Measurements from ENCODE around the gene P2RX1. TPM values are rescaled to one million over a fixed set of nuclear protein-coding genes. Genes with fewer than 3 reads are reported as not detected.
A peak's percentile ranks its signal among the peaks of the same experiment; 100 is the strongest.

The P2RX1 gene
- total and polyA plus RNA-seq, 4 donors: 0.44 to 5.2 (median 0.64) TPM

DNA sequence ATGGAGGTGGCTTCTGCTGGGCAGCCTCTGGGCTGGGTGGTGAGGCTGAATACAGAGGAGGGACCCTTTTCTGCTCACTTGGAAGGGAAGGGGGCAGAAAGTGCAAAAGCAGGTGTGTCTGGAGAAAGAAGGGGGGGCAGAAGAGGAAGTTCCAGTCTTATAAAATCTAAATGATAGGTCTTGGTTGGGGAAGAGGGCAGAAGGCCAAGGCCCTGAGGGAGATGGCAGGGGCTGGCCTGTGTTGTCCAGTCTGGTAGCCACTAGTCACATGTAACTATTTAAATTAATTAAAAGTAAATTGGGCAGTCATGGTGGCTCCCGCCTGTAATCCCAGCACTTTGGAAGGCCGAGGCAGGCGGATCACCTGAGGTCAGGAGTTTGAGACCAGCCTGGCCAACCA, 20.9 kb downstream of the P2RX1 start:
- WGBS: 98% methylated on average over 3 of the region's 3 CpGs
- Histone ChIP-seq H3K9me3 (ENCODE audit: control insufficient read depth in 4 of 4, low read length in 3 of 4) (no peaks in the 10 kb centered on the region), H3K4me1 (ENCODE audit: control insufficient read depth in 4 of 4, insufficient read depth in 4 of 4, low read length in 3 of 4) (peaks cover 2 to 19% (median 8%) of the 10 kb centered on the region in 4 donors), H3K27ac (ENCODE audit: low read depth in 1 of 2, low read length in 2 of 2) (no peak overlapping the region), H3K4me3 (ENCODE audit: low read depth in 1 of 3, low read length in 3 of 3) (no peak overlapping the region), H3K27me3 (ENCODE audit: control insufficient read depth in 4 of 4, insufficient read depth in 4 of 4, low read length in 3 of 4) (no peaks in the 10 kb centered on the region), H3K36me3 (ENCODE audit: control insufficient read depth in 4 of 4, insufficient read depth in 3 of 4, low read depth in 1 of 4, low read length in 3 of 4) (no peaks in the 10 kb centered on the region), H3K9ac (ENCODE audit: low read depth in 1 of 2, low read length in 2 of 2) (no peak overlapping the region)
- TF ChIP-seq, protein P1, sequence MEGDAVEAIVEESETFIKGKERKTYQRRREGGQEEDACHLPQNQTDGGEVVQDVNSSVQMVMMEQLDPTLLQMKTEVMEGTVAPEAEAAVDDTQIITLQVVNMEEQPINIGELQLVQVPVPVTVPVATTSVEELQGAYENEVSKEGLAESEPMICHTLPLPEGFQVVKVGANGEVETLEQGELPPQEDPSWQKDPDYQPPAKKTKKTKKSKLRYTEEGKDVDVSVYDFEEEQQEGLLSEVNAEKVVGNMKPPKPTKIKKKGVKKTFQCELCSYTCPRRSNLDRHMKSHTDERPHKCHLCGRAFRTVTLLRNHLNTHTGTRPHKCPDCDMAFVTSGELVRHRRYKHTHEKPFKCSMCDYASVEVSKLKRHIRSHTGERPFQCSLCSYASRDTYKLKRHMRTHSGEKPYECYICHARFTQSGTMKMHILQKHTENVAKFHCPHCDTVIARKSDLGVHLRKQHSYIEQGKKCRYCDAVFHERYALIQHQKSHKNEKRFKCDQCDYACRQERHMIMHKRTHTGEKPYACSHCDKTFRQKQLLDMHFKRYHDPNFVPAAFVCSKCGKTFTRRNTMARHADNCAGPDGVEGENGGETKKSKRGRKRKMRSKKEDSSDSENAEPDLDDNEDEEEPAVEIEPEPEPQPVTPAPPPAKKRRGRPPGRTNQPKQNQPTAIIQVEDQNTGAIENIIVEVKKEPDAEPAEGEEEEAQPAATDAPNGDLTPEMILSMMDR (IDR thresholded peaks at IDR 0.05; ENCODE audit: low read depth, low read length, missing input control): no peak
- TF ChIP-seq HNF4G (IDR thresholded peaks at IDR 0.05): no peak
- TF ChIP-seq YY1 (IDR thresholded peaks at IDR 0.05): no peak
- no peak for TF ChIP-seq JUND (IDR thresholded peaks at IDR 0.05)
- TF ChIP-seq HNF4A (conservative IDR thresholded peaks at IDR 0.05): no peak
- no peak for TF ChIP-seq ATF3 (IDR thresholded peaks at IDR 0.05)
- no peak for TF ChIP-seq NR2F2 (IDR thresholded peaks at IDR 0.05)
- no peak for DNase-seq (ENCODE audit: low spot score)

GRCh38 chr17:3894911-3895343, 21.3 kb downstream of the P2RX1 start:
- Histone ChIP-seq H3K4me1 (ENCODE audit: control insufficient read depth in 4 of 4, insufficient read depth in 4 of 4, low read length in 3 of 4) (peaks cover 2 to 19% (median 8%) of the 10 kb centered on the region in 4 donors), H3K27ac (ENCODE audit: low read depth in 1 of 2, low read length in 2 of 2) (no peak overlapping the region), H3K9me3 (ENCODE audit: control insufficient read depth in 4 of 4, low read length in 3 of 4) (no peaks in the 10 kb centered on the region), H3K27me3 (ENCODE audit: control insufficient read depth in 4 of 4, insufficient read depth in 4 of 4, low read length in 3 of 4) (no peaks in the 10 kb centered on the region), H3K9ac (ENCODE audit: low read depth in 1 of 2, low read length in 2 of 2) (no peak overlapping the region), H3K36me3 (ENCODE audit: control insufficient read depth in 4 of 4, insufficient read depth in 3 of 4, low read depth in 1 of 4, low read length in 3 of 4) (no peaks in the 10 kb centered on the region), H3K4me3 (ENCODE audit: low read depth in 1 of 3, low read length in 3 of 3) (no peak overlapping the region)
- TF ChIP-seq, protein P2, sequence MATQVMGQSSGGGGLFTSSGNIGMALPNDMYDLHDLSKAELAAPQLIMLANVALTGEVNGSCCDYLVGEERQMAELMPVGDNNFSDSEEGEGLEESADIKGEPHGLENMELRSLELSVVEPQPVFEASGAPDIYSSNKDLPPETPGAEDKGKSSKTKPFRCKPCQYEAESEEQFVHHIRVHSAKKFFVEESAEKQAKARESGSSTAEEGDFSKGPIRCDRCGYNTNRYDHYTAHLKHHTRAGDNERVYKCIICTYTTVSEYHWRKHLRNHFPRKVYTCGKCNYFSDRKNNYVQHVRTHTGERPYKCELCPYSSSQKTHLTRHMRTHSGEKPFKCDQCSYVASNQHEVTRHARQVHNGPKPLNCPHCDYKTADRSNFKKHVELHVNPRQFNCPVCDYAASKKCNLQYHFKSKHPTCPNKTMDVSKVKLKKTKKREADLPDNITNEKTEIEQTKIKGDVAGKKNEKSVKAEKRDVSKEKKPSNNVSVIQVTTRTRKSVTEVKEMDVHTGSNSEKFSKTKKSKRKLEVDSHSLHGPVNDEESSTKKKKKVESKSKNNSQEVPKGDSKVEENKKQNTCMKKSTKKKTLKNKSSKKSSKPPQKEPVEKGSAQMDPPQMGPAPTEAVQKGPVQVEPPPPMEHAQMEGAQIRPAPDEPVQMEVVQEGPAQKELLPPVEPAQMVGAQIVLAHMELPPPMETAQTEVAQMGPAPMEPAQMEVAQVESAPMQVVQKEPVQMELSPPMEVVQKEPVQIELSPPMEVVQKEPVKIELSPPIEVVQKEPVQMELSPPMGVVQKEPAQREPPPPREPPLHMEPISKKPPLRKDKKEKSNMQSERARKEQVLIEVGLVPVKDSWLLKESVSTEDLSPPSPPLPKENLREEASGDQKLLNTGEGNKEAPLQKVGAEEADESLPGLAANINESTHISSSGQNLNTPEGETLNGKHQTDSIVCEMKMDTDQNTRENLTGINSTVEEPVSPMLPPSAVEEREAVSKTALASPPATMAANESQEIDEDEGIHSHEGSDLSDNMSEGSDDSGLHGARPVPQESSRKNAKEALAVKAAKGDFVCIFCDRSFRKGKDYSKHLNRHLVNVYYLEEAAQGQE (IDR thresholded peaks at IDR 0.05): no peak
- TF ChIP-seq YY1 (IDR thresholded peaks at IDR 0.05) (no peak), SP1 (IDR thresholded peaks at IDR 0.05) (peak; percentile 35), EGR1 (IDR thresholded peaks at IDR 0.05; ENCODE audit: low read depth in 2 of 2) (no peak), NR2F2 (IDR thresholded peaks at IDR 0.05) (peak; percentile 84), GABPA (IDR thresholded peaks at IDR 0.05 in 1 of 2, conservative IDR thresholded peaks at IDR 0.05 in 1 of 2) (no peak), RAD21 (IDR thresholded peaks at IDR 0.05) (no peak), HNF4G (IDR thresholded peaks at IDR 0.05) (no peak), HNF4A (conservative IDR thresholded peaks at IDR 0.05) (no peak), TAF1 (conservative IDR thresholded peaks at IDR 0.05) (no peak), ATF3 (IDR thresholded peaks at IDR 0.05) (no peak), RXRA (IDR thresholded peaks at IDR 0.05) (no peak), FOXA2 (IDR thresholded peaks at IDR 0.05) (no peak)
- TF ChIP-seq, protein P1 (IDR thresholded peaks at IDR 0.05; ENCODE audit: low read depth, low read length, missing input control): no peak
- TF ChIP-seq, protein P3, sequence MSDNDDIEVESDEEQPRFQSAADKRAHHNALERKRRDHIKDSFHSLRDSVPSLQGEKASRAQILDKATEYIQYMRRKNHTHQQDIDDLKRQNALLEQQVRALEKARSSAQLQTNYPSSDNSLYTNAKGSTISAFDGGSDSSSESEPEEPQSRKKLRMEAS (IDR thresholded peaks at IDR 0.05): no peak
- no peak for DNase-seq (ENCODE audit: low spot score)
- 66% methylated on average over 2 of the region's 2 CpGs for WGBS
